Fibroblast of peridontal ligament (primary cell): Measurements from ENCODE around the gene MT1M.
A peak's percentile ranks its signal among the peaks of the same experiment; 100 is the strongest.

ENCODE experiments used
- DNase-seq: peaks from one replicate; pipeline ENCODE4 v3.0.0-alpha.2; 2010; ENCODE audit errors: extremely low read depth

MT1M gene

GRCh38 chr16:56628486-56629350, 3.7 kb upstream of the MT1M start:
- no peak for DNase-seq

- no peak for DNase-seq
Measured at GRCh38 chr16:56629531-56629930, 2.9 kb upstream of the MT1M start.

GRCh38 chr16:56630134-56630533, 2.3 kb upstream of the MT1M start:
- DNase-seq, result no peak

GRCh38 chr16:56631197-56631596, 1.3 kb upstream of the MT1M start:
- no peak for DNase-seq

- no peak for DNase-seq
Measured at GRCh38 chr16:56631832-56632155, 665 bp upstream of the MT1M start.

- no peak for DNase-seq
Measured at GRCh38 chr16:56632848-56633365, 448 bp downstream of the MT1M start.

GRCh38 chr16:56633535-56633934, 1.1 kb downstream of the MT1M start:
- DNase-seq, result no peak

GRCh38 chr16:56634715-56635440, 2.4 kb downstream of the MT1M start:
- DNase-seq, result no peak

GRCh38 chr16:56635441-56635967, 3.0 kb downstream of the MT1M start:
- DNase-seq, result no peak

GRCh38 chr16:56636616-56637413, 4.4 kb downstream of the MT1M start:
- no peak for DNase-seq

- DNase-seq, result peak; percentile 20
Measured at GRCh38 chr16:56637814-56638750, 5.6 kb downstream of the MT1M start, which contains the start of gene MT1A. Gene MT1A, plus strand, starts transcription at chr16:56638666. Its CDS starts 73 bp downstream, at chr16:56638739.

- no peak for DNase-seq
Measured at GRCh38 chr16:56639045-56639444, 6.6 kb downstream of the MT1M start.

GRCh38 chr16:56640076-56640475, 7.6 kb downstream of the MT1M start:
- DNase-seq, result no peak

GRCh38 chr16:56641166-56641565, 8.7 kb downstream of the MT1M start:
- no peak for DNase-seq

GRCh38 chr16:56643080-56643778, 10.8 kb downstream of the MT1M start:
- DNase-seq, result peak; percentile 17

- no peak for DNase-seq
Measured at GRCh38 chr16:56643833-56644232, 11.4 kb downstream of the MT1M start.

- DNase-seq, result no peak
Measured at GRCh38 chr16:56645311-56645710, 12.9 kb downstream of the MT1M start.

- DNase-seq, result no peak
Measured at GRCh38 chr16:56645838-56646237, 13.4 kb downstream of the MT1M start.

GRCh38 chr16:56647641-56648431, 15.4 kb downstream of the MT1M start:
- DNase-seq, result no peak
